SIG-M5 (cell line): ENCODE measurements around the gene NUDT14.

Source experiments
- DNase-seq: peaks from one replicate; lab custom pipeline; 2025; lab: John Stamatoyannopoulos, UW

Gene NUDT14

GRCh38 chr14:105180592-105181548 lies at the start of gene NUDT14:
Gene NUDT14, minus strand, starts transcription at chr14:105181312. Its CDS starts 103 bp downstream, at chr14:105181209.
- DNase-seq = no peak

- DNase-seq = no peak
These were observed 48.1 kb upstream of the NUDT14 start for GRCh38 chr14:105229099-105229655.

DNA sequence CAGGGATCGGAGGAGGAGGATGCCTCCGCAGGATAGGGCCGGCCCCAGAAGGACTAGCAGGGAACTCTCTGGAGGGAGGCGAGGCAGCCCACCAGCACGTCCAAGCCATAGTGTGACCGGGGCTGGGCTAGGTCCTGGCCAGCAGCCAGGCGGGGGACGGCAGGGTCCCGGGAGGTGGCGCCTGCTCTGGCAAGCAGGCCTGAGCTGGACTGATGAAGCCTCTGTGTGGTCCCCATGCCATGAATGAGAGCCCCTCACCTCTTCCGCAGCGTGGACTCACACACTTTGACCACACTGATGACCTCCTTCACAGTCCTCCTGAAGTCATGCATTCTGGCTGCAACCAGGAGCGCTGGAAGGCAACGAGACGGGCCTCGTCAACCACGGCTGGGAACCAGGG lies 47.5 kb upstream of the NUDT14 start:
- no peak for DNase-seq

DNA sequence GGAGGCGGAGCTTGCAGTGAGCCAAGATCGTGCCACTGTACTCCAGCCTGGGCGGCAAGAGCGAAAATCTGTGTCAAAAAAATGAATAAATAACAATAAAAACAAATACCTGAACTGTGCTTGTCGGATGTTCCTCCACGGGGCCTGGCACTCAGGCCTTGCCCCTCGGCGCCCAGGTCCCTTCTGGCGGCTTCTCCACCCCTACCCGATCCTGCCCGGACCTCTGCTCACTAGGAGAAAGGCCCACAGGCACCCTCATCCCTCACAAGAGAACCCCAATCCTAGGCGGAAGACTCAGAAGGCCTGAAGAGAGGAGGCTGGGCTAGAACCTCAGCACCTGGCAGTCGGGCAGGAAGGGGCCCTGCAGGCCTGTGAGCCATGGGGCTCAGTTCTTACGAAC lies 46.2 kb upstream of the NUDT14 start:
- no peak for DNase-seq

GRCh38 chr14:105226198-105226597 lies 45.1 kb upstream of the NUDT14 start:
- no peak for DNase-seq

GRCh38 chr14:105224845-105225570 lies 43.9 kb upstream of the NUDT14 start:
- DNase-seq = no peak

DNA sequence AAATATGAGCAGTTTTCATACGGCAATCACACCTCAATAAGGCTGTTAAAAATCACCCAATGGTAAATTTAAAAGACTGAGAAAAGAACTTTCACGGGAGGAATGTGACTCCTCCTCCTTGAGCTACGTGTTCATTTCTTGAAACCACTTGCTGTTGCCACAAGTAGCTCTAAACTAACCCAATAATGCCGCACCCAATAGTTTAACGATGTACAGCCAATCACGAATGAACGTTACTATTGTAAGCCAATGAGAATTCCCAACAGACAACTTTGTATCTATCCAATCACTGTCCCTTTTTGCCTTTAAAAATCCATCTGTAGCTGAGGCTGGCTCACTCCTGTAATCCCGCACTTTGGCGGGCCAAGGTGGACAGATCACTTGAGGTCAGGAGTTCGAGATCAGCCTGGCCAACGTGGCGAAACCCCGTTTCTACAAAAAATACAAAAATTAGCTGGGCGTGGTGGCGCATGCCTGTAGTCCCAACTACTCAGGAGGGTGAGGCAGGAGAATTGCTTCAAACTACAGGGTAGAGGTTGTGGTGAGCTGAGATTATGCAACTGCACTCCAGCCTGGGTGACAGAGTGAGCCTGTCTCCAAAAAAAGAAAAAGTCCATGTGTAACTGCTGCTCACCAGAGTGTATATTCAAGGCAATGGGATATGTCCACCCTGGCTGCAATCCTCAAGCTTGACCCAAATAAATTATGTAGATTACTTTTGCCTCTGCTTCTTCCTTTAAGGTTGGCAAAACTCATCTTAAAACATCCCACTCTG lies 42.8 kb upstream of the NUDT14 start:
- no peak for DNase-seq

DNA sequence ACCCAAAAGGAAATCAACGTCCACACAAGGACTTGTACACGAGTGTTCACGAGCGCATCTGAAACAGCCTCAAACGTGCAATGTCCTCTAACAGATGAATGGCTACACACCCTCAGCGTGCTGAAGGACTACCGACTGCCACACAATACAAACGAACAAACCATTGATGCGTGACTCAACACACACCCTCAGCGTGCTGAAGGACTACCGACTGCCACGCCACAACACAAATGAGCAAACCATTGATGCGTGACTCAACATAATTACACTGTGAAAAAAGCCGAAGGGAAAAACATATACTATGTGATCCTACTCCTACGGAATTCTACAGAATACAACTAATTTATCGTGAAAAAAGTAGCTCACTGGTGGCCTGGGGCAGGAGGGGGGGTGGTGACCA lies 42.1 kb upstream of the NUDT14 start:
- DNase-seq = no peak

GRCh38 chr14:105221598-105222178 lies 40.6 kb upstream of the NUDT14 start:
- DNase-seq = no peak

DNA sequence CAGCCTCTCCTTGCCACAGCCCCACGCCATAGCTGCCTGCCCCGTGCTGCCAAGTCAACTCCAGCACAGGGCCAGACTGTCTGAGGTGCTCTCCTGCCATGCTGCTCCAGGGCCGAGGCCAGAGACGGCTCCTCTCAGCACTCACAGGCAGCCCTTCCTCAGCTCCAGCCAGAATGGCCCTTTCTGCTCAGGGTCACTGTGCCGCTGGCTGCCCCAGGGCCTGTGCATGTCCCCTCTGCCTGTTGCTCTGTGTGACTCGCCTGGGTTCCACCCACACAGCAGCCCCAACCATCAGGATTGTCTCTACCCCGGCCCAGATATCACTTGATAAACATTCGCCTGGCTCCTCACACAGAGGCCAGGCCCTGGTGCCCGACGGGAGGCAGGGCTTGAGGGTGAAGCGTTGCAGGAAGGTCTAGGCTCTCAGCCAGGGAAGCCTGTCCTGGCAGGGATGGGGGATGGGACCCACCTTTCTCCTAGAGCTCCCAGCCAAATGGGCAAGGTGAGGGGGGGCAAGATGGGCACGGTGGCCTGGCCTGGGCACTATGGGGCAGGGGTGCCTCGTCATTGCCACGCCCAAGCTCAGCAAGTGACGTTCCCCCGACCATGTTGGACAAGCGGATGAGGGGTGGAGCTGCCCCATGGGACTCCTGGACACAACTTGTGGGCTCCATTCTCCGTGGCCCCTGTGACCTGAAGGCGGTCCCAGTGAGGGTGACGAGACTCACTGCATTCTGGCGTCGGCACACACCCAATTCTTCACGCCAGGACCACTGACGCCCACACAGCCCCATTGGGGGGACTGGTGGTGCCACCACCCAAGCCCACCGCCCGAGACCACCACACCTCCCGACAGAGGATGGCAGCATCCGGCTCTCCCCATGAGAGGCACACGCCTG lies 39.8 kb upstream of the NUDT14 start:
- DNase-seq = no peak

DNA sequence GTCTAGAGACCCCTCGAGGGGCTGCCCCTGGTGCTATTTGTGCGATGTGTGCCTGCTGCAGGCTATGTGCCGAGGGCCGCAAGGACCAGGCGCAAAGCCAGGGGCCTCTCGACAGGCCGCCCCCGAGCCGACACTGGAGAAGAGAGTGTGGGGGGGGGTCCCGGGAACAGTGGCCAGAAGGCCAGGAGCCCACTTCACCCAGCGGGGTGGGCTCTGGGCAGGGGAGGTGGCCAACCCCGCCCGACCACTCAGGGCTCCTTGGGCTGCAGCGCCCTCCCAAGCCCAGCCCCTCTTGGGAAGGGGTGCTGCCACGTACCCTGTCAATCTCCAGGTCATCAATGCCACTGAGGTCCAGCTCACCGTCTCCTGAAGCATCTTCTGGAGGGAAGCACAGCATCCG lies 38.6 kb upstream of the NUDT14 start:
- no peak for DNase-seq

GRCh38 chr14:105219043-105219612 lies 38.0 kb upstream of the NUDT14 start:
- no peak for DNase-seq

GRCh38 chr14:105218611-105219010 lies 37.5 kb upstream of the NUDT14 start:
- no peak for DNase-seq

- no peak for DNase-seq
These were observed 36.7 kb upstream of the NUDT14 start for GRCh38 chr14:105217774-105218173.

DNA sequence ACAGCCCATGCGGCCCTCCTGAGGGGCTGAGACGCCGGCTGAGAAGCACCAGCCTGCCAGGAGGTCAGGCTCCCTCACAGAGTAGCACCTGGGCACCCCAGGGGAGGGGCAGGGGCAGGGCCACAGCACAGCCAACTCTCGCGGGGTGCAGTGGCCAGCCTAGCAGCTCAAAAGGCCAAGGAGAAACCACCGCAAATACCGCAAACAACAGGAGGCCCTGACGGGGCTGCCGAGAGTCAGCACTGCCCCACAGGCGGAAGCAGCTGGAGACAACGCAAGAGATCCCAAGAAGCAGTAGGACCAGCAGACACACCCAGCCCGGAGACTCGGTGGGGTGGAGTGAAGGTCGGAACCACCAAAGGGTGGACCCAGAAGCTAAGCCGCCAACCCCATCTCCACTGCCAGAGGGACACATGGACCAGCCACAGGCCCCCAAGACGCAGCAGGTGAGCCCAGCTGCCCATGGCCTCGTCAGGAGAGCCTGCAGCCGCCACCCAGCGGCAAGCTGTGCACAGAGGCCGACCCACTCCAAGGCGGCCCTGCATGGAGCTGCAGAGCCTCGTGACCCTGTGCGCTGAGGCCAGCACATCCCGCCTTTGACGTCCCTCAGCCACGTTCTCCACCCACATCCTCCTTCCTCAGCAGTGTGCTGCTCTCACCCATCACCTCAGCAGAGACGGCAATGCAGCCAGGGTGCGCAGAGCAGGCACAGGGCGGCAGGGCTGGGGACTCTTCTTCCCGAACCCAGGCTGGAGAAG lies 35.6 kb upstream of the NUDT14 start:
- no peak for DNase-seq

DNA sequence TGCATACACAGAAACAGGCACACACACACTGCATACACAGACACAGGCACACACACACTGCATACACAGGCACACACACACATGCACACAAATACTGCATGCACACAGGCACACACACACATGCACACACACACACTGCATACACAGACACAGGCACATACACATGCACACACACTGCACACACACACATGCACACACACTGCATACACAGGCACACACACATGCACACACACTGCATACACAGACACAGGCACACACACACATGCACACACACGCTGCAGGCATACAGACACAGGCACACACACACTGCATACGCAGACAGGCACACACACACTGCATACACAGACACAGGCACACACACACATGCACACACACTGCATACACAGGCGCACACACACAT lies 34.5 kb upstream of the NUDT14 start:
- DNase-seq = no peak

- no peak for DNase-seq
These were observed 33.3 kb upstream of the NUDT14 start for GRCh38 chr14:105214324-105214915.

GRCh38 chr14:105213361-105213760 lies 32.2 kb upstream of the NUDT14 start:
- no peak for DNase-seq
